H1 (cell line): Measurements from ENCODE around the gene AHSG.

Experiments
- BCL11A ChIP-seq, 2 experiments: IDR thresholded peaks; one replicate each; pipeline ENCODE4 v1.6.1; 2011; ENCODE audit warnings: low read depth in 2 of 2, low read length in 2 of 2, mild to moderate bottlenecking in 2 of 2
- BRCA1 ChIP-seq: IDR thresholded peaks from 2 replicates; pipeline ENCODE4 v1.6.1; 2012; ENCODE audit warnings: low read depth, low read length, improper control_type of control experiment
- CHD1 ChIP-seq: IDR thresholded peaks from 2 replicates; pipeline ENCODE4 v1.6.1; 2012; ENCODE audit warnings: low read depth, low read length, improper control_type of control experiment
- CTCF ChIP-seq, 3 experiments: IDR thresholded peaks; 1 replicate in 2 of 3; 2 replicates in 1 of 3; pipeline versions ENCODE4 v1.5.1 to v1.6.1; 2011; ENCODE audit warnings: low read length in 3 of 3, mild to moderate bottlenecking in 3 of 3, inconsistent platforms in 2 of 3, low read depth in 1 of 3, moderate library complexity in 1 of 3; ENCODE audit not compliant: insufficient read depth in 1 of 3; ENCODE audit errors: control extremely low read depth in 1 of 3
- EZH2 ChIP-seq: fragments of 200-600 bp; sonication (generic); IDR thresholded peaks from 2 replicates; pipeline ENCODE4 v1.7.1; 2012; ENCODE audit warnings: low read depth, mild to moderate bottlenecking, moderate library complexity, low read length, inconsistent platforms; ENCODE audit not compliant: severe bottlenecking
- FOSL1 ChIP-seq: IDR thresholded peaks from 2 replicates; pipeline ENCODE4 v1.6.1; 2011; ENCODE audit warnings: mild to moderate bottlenecking, low read depth, low read length, moderate library complexity; ENCODE audit not compliant: insufficient read depth
- KDM1A ChIP-seq: fragments of 200-600, 300-600 bp; sonication (generic); IDR thresholded peaks from 2 replicates; pipeline ENCODE4 v1.7.1; 2016; ENCODE audit warnings: mild to moderate bottlenecking, low read length, borderline replicate concordance
- PHF8 ChIP-seq: fragments of 200-600 bp; sonication (generic); conservative IDR thresholded peaks from 2 replicates; pipeline ENCODE4 v1.7.1; 2012; ENCODE audit warnings: low read depth, mild to moderate bottlenecking, inconsistent platforms, low read length, moderate library complexity
- POLR2A ChIP-seq, 2 experiments: IDR thresholded peaks; 1 replicate in 1 of 2; 2 replicates in 1 of 2; pipeline ENCODE4 v1.6.1; 2011; ENCODE audit warnings: low read depth in 2 of 2, low read length in 2 of 2, mild to moderate bottlenecking in 2 of 2; ENCODE audit errors: control extremely low read depth in 1 of 2
- POLR2AphosphoS5 ChIP-seq: IDR thresholded peaks from 2 replicates; pipeline ENCODE4 v1.6.1; 2011; ENCODE audit warnings: low read depth, low read length
- RBBP5 ChIP-seq: IDR thresholded peaks from 2 replicates; pipeline ENCODE4 v1.7.1; 2012; ENCODE audit warnings: low read depth, mild to moderate bottlenecking, inconsistent platforms, low read length, moderate library complexity, borderline replicate concordance
- SP1 ChIP-seq: IDR thresholded peaks from 2 replicates; pipeline ENCODE4 v1.6.1; 2011; ENCODE audit warnings: low read depth, low read length
- TBP ChIP-seq: IDR thresholded peaks from 2 replicates; pipeline ENCODE4 v1.6.1; 2011; ENCODE audit warnings: low read depth, low read length, improper control_type of control experiment

DNA sequence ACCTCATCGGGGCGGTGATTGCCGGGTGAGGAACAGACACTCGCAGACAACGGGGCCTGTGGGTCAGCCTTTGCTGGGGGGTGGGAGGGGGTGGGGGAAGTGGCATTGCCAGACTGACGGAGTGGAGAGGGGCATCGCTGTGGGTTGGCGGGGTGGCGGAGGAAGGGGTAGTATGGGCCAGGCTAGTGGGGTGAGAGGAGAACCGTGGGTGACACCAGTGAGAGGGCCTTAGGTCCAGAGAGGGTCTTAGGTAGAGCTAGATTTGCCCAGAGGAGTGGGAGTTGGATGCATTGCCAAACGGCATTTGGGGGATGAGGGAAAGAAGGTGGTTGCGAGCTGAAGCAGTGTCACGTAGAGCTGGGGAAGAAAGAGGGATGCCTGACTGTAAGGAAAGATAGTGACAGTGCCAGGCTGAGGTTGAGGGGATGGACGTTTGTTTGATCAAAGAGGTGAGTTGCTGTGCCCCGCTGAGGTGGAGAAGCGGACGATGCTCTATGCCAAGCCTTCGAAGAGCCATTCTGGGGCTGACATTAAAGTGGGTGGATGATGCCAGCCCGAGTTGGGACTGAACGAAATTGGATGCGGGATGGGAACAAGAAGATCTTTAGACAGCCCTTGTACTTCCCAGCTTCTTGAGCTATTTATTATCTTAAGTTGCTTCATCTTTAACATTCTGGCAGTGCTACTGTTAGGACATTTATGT is 41.8 kb upstream of the AHSG start:
- TF ChIP-seq CTCF (IDR thresholded peaks at IDR 0.05; ENCODE audit: control extremely low read depth in 1 of 3, insufficient read depth in 1 of 3, low read depth in 1 of 3, low read length in 3 of 3) (no peak), POLR2AphosphoS5 (no peak), CHD1 (no peak), EZH2 (no peak), BRCA1 (no peak), POLR2A (IDR thresholded peaks at IDR 0.05; ENCODE audit: control extremely low read depth in 1 of 2, low read depth in 2 of 2, low read length in 2 of 2) (no peak), SP1 (no peak), TBP (no peak), BCL11A (IDR thresholded peaks at IDR 0.05; ENCODE audit: low read depth in 2 of 2, low read length in 2 of 2) (no peak), PHF8 (no peak), RBBP5 (no peak), KDM1A (no peak), FOSL1 (no peak)
